GM18873 (cell line): ENCODE data around the gene KCTD5.
"Not testable (repeated sequence)": the region's sequence is repeated elsewhere in the genome, so short reads cannot be mapped to it uniquely, and the experiment has no call there.

Experiments used
- ATAC-seq: cut with Tn5 transposase; IDR thresholded peaks from one replicate; pipeline ENCODE4 v1.9.1; 2021; ENCODE audit warnings: mild to moderate bottlenecking, moderate library complexity, moderate number of reproducible peaks; ENCODE audit not compliant: unreplicated experiment, low FRiP score

Gene KCTD5

DNA sequence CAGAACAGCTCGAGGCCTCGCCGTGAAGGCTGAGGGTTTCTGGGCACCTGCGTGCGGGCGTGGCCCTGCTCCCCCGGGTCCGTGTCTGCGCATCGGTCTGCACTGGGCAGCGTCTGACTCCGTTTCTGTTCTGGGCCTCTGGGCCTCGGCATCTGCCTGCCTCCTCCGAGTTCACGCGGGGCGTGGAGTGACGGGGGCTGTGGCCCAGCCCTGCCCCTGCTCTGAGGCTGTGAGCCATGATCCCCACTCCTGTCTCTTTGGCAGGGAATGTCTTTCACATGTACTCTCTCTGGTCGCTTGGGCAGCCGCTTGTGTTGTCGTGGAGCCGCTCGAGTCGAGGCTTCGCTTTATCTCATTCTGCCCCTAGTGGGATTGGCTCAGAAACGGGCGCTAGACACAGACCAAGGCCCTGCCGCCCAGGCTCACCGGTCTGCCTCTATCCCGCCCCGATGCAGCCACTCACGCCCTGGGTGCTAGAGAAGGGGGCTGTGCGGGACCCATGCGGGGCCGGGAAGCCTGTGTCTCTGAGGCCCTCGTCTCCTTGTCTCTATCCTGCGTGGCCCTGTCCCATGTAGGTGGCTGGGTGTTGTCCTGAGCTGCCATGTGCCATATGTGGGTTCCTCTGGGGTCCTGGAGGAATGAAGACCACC, 14.4 kb downstream of the KCTD5 start:
- not testable (repeated sequence) for ATAC-seq

DNA sequence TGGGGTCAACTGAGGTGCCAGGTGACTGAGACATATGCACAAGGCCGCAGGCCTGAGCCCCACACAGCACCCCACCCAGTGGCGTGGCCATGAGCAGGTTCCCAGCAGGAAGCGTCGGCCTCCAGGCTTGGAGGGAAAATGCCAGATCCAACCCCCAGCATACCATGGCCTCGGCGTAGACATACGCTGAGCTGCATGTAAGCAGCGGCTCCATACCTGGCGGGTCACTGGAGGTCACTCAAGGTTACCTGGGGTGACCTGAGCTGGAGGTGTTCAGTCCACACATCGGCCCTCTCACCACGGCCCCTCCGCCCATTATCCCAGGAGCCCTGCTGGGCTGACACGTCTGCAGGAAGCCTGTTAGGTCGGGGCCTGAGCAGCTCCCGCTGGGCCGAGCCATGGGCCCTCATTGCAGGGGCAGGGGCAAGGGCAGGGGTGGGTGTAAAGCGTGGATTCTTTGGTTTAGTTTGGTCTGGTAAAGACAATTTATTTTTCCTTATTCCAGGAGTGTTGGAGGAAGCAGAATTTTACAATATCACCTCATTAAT, 15.2 kb downstream of the KCTD5 start:
- ATAC-seq, result no peak

DNA sequence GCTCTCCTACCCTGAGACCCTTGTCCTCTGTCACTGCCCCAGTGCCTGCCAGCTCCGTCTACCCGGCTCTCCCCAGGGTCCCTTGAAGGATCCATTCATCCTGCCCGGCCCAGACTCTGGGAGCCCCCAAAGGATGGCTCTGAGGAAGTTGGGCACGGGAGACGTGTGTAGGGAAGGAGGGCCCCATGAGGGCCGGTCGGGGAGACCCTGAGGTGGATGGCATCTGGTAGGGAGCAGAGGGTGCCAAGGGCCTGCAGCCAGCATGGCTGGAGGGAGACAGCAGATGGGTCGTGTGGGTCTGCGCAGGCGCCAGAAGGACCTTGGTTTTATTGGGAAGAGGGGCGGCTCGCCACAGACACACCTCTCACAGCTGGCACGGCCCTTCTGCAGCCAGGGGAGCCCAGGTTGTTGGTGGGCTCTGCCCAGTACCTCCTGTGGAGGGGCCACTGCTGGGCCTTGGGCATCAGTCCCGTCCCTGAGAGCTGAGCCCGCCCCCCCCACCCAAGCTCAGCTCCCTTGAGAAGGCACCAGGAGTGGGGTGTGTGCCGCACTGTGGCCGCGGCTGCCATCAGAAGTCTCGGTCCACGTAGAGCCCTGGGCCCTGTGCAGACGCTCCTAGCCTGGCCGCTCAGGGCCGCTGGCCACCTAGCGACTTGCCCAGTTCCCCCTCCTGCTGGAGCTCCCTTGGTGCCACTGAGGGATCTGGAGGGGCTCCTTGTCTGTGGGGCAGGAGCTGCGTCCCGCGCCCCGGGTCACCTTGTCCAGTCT, 16.0 kb downstream of the KCTD5 start:
- no peak for ATAC-seq

DNA sequence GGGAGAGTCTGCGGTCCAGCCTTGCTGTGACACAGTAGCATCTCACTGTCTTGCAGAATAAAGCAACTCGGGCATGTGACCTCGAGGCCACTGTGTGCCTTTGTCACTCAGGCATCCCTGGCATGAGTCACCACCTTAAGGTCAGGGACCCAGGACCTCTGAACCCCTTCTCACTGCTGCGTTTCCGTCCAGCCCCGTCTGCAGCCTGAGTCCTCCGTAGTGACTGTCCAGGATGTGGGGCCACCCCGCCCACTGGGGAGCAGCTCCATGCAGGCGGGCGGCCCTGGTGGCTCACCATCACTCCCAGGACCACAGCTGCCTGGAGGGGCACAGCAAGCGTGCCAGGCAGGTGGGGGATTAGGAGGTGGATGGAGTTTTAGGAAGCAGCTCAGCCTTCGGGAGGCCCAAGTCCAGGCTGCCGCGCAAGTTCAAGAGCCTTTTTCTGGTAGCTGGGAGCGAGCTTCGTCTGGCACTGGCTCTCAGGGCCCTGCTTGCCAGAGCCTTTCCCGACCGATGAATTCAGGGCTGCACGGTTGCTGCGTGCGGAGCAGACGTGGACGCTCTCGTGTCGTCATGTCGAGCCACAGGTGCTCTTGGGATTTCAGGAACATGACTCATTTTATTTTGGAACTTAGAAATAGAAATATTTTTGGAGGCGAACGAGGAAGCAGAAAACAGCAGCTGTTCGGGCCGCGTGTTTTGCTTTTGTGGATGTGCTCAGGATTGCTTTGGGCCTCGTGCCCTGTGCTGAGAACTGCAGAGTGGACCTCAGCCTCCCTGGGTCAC, 16.8 kb downstream of the KCTD5 start:
- no peak for ATAC-seq

DNA sequence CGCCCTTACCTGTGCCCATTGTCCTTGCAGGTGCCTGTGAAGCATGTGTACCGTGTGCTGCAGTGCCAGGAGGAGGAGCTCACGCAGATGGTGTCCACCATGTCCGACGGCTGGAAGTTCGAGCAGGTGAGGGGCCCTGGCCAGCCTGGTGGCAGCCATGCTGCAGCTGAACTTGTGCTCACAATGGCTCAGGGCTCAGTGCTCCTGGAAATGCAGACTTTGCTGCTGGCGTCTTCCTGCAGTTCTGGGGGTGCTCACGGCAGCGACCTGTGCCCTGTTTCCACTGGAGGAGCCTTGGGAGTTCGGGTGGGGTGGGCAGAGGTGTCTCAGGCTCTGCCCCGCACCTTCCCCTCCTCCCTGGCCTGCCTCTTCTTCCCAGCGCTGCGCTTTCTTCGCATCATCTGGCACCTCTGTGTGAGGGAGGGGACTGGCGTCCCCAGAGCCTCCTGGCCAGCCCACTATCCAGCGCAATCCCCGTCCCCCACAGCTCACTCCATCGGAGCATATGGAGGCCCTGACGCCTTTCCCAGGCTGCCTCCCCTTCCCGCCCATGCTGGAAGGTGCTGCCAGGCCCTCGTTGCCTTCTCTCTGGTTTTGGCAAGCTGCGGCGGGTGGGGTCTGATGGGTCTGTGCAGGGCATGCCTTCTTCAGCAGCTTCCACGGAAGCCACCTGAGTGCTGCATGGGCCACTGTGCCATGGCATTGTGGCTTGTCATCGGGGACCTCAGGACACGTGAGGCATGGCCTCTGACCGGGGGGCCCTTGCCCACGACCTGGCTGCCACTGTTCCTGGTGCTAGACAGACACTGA, 17.7 kb downstream of the KCTD5 start:
- no peak for ATAC-seq

DNA sequence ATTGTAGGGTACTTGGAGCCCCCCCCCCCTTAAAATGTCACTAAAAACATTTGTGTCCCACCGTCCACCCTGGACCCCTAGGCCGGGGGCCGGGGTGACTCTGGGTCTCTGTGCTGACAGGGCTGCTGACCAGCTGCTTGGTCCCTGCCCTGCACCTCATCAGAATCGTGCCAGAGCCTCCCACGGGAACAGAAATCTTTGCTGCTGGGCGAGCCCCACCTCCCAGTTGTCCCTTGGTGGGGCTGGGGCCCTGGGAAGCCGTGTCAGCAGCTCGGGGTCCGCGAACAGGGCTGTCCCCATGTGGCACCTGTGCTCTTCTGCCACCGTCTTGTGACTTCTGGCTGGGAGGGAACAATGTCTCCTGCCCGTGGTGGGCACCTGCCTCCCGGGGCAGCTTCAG, 18.5 kb downstream of the KCTD5 start:
- ATAC-seq, result no peak

DNA sequence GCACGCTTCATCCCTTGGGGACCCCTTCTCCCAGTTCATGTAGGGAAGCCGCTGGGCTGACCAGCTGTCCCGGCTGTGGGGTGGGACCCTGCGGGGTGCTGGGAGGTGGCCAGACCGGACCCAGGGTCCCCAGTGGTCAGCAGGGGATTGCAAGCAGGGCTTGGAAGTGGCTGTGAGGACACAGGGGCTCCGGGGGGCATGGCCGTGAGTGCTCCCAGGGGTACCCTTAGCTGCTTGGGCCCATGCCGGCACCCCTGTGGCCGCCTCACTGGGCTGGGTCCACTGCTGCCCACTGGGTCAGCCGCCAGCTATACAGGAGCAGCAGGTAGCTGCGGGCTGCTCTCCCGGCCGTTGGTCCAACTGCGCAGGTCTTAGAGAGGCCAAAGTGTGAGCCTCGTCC, 18.9 kb downstream of the KCTD5 start:
- no peak for ATAC-seq

DNA sequence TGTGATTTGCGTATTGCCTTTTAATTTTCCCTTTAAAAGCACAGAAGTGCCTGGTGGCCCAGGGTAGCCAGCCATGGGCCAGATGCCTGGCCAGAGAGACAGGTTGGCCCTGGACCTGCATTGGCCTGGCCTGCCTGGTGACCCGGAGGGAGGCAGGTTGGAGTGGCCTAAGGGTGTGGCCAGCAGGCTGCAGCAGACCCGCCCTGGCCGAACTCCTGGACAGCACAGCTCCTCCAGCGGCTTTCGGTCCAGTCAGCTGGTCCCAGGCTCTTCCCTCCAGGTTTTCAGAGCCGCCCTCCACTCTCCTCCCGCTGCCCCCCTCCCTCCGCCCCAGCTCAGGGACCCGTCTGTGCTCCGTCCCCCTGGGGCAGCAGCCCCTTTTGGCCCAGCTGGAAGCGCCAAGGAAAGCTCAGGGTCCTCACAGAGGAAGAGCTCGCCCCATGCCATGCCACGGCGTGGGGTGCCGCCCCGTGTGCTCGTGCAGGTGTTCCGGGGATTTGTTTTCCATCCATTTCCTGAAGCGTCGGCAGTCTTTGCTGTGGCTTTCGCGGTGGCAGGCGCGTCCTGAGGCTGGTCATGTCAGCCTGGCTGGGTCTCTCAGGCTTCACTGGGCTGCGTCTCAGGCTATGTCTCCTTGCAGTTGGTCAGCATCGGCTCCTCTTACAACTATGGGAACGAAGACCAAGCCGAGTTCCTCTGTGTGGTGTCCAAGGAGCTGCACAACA, 19.6 kb downstream of the KCTD5 start:
- ATAC-seq, result no peak

DNA sequence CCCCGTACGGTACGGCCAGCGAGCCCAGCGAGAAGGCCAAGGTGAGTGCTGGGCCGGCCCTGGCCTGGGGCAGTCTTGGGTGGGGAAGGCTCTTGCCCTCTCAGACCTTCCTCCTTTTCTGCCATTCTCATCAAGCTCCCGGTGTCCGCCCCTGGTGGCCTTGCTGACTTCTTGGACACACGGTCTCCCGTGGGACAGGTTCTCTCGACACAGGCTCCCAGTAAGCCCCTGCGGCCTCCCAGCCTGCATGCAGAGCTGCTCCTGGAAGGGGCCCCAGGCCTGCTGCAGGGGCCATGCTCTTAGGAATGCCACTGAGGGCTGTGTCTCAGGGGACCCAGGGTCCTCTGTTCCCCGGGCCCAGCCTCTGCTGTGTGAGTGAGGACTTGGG, 20.1 kb downstream of the KCTD5 start:
- ATAC-seq, result no peak

DNA sequence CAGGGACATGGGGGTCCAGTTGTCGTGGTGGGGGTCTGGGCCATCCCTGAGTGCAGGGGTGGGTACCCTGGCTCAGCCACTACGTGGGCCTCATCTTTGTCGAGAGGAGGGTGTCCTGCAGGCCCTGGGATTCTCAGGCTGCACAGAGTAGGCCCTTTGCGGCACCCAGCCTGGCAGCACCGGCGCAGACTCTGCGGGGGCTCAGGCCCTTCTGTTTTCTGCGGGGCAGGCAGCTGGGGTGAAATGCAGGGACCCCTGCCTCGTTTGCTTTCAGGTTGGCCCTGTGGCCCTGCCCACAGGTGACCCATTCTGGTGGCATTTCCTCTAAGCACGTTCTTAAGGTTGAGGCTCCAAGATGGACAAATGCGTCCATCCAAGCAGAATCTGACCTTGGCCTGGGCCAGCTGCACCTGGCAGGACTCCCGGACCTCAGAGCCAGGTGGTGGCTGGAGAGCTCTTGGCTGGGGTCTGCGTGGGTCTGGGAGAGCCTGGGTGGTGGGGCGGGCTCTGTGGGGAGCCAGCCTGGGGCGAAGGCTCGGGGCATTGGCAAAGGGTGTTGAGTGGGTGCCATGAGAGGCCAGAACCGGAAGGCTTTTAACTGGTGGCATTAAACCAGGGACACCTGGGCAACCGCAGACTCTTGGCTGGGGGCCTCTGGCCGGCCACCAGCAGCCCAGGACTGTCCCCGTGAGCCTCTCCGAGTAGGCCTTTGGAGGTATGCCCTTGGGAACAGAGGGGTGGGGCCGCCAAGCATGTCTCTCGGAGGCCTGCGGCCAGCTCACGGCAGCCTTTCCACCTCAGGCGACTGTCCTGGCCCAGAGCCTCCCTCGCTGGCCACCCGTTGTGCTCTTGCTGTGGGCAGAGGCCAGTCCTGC, 20.8 kb downstream of the KCTD5 start:
- ATAC-seq, result no peak

DNA sequence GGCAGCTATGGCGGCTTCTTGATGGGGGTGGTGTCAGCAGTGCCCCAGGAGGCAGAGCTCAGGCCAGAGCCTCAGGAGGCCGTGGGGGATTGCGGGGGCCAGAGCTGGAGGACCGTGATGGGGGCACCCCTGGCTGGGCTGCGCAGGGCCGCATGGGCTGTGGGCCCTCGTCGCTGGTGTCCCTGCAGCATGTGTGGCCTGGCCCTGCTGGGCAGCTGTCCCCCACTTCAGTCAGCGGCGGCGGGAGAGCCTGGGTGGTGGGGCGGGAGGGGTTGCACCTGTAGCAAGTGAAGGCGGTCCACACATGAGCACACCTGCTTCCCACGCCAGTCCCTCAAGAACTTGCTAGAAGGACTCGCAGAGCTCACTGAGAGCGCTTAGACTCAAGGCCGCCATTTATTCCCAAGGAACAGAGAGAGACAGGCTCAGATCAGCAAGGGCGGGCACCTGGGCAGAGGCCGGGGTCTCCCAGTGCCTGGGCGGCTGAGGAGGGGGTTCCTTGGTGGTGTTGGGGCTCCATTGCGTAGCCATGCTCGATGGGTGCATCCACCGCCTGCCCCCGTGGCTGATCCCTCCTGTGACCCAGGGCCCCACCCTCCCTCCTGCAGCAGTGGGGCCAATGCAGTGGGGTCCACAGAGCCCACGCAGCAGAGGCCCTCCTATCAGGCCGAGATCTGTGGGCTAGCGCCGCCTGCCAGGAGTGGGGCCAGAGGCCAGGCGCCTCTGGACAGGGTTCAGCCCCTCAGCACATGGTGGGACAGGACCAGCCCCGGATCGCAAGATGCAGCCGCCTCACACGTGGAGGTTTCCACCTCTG, 22.1 kb downstream of the KCTD5 start:
- ATAC-seq, result no peak

DNA sequence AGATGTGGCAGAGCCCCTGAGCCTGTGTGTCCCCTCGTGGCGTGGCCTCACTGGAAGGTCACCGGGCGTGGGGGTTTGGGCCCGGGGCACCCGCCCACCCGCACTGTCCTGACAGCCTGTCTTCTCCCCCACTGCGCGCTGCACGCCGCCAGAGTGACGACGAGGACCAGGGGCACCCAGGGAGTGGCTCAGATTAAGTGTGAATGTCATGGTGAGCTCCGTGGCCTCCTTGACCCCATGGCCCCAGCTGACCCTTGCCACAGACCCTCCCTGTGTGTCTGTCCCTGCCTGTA, 22.6 kb downstream of the KCTD5 start:
- no peak for ATAC-seq

DNA sequence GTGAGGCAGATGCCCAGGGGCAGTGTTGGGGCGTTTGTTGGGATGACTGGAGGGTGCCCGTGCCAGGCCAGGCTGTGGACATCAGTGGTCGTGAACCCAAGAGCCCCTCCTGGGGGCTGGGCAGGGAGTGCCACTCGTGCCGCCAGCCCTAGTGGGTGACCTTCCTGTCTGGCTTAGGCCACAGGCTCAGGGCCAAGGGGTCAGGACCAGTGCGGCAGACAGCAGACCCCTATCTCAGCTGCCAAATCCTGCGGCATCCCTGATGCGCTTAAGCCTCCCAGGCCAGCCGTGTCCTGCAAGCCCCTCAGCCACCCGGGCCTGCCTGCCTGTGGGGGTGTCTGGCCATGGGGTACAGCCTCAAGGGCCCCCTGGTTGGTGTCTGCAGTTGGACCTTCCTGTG, 23.0 kb downstream of the KCTD5 start:
- no peak for ATAC-seq

DNA sequence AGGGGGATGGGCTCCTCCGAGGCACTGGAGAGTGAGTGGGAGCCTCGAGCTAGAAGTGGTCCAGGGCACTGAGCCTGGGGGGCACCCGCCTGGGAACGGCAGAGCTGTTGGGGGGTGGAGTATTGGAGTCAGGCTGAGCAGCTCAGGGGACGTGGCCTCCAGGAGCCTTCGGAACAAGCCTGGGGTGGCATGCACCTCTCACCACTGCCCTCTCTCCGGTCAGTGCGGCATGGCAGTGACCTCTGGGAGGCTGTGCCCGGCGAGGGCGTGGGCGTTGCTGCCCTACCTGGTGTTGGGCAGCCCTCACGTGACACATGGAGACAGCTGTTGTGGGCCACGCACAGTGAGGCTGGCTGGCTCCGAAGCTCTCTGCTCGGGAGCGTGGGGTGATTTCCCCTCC, 23.8 kb downstream of the KCTD5 start:
- no peak for ATAC-seq

DNA sequence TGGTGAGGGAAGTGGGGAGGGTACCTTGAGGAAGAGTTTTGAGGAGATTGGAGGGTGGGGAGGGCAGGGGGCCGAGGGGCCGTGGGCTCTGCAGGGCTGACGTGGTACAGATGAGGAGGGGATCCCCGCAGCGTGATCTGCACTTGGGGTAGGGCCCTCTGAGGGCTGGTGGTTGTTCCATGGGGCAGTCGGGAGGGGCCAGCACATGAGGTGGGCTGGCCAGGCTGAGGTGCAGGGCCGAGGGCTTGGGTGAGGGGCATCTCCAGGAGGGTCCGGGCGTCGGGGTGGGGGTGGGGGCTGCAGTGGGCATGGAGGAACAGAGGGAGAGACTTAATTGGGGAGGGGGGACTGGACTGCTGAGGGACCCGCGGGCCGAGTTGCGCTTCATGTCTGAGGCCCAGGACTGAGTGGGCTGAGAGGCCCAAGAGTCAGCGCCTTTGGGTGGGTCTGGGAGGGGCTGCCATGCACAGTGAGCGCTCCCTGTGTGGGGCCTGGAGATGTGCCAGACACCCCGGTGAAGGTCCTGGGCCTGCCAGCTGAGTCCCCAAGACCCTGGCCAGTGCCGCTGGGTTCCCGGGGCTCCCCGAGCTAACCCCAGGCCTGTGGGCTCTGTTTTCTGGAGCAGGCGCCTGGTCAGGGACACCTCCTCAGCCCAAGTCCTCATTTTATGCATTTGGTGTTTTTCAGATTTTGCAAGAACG, 24.4 kb downstream of the KCTD5 start:
- ATAC-seq, result no peak

DNA sequence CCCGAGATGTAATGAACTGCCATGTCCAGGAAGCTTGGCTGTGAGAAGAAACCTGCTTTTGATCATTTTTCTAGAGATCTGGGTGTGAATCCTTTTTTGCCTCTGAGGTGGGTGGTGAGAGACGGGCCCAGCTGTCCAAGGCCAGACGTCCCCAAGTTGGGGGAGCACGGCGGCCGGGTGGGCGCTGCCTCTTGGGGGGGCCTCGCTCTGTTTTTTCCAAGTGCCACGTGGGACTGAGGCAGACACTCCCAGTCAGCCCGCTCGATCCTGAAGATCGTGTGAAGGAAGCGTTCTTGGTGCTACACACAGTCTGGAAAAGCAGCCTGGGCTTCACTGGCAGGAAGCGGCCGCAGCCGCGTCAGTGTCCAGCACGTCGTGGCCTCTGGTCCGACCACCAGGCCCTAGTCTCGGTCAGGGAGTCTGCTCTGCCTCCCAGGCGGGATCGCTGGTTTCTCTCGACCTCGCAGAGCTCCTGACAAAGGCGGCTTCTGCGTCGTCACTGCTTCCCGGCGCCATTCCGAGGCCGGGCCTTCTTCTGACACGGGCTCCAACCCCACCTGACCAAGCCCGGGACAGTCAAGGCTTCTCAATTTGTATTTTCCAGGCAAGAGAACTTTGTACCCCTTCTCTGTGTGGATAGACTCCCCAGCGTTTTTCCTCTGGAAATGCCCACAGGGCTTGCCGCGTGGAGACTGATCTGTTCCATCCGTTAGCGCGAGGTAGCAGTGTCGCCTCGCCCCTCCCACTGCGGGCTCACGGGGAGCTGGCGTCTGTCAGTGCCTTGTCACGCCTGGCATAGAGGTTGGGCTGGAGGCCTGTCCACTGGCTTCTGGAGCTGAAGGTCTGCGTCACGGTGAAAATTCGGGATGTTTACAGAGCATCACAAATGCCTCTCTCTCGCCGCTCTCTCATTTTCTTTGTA, 25.3 kb downstream of the KCTD5 start:
- no peak for ATAC-seq

DNA sequence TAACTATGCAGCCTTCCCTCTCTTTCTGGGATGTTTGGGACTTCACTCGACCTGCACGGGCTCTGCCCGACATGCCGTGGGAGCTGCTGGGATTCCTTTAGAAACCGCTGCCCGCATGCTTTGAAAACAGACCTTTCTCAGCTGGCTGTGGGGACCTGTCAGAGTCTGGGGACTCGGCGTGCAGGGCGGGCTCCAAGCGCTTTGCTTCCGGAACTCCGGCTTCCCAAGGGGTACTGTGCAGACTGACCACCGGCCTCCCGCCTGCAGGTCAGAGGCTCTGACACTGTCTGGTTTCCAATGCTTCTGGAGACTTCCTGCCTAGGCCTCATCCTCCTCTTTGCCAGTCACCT, 25.9 kb downstream of the KCTD5 start:
- ATAC-seq, result no peak
